Hair follicular keratinocyte (primary cell): Measurements from ENCODE around the gene TRIM62. TPM values are rescaled to one million over a fixed set of nuclear protein-coding genes. Genes with fewer than 3 reads are reported as not detected.

Source experiments
- total RNA-seq: library from RNA; depleted of rRNA; stranded (reverse); fragments of >200 nt; gene quantifications from 2 replicates; pipeline ENCODE4 v1.2.3, GENCODE V29; 2015

The TRIM62 gene
- 2.0 and 3.9 TPM in 2 replicates for total RNA-seq

DNA sequence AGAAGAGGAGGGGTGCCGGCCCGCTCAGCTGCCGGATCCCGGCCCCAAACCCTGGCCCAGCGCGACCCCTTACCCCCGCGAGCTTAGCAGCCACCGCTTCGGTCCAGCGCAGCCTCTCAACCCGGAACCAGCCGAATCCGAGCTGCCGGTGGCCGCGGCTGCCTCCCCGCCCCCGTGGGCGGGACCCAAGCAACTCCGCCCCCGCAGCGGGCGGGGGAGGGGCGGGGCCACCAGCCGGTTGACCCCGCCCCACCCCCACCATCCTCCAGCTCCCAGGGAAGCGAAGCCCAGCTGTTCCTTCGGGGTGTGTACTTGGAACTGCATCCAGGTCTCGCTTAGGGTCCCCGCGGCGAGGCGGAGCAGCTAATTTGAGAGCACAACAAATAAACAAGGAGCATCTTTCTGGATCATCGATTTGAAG is at the start of gene TRIM62:
TRIM62 (minus strand) TSS at position 123 of the 421 bp plus-strand sequence. CDS start 611 bp downstream, outside the sequence.

Other genes starting within 250 kb of the TRIM62 start
- gene RNF19B, start 217.2 kb downstream of the TRIM62 start, total RNA-seq, result 30.1 and 45.8 TPM in 2 replicates
- 213 and 323 TPM in 2 replicates for gene AK2, start 145.2 kb downstream of the TRIM62 start, total RNA-seq
- 1.3 and 6.8 TPM in 2 replicates for gene AZIN2, start 100.9 kb downstream of the TRIM62 start, total RNA-seq
- 3.2 and 6.2 TPM in 2 replicates for gene ZNF362, start 74.4 kb upstream of the TRIM62 start, total RNA-seq
- gene A3GALT2, start 139.1 kb upstream of the TRIM62 start, total RNA-seq, result not detected in 2 replicates
- gene PHC2, start 249.1 kb upstream of the TRIM62 start, total RNA-seq, result 136 and 145 TPM in 2 replicates